GM21367 (cell line): ENCODE results near the gene TAF3.

Experiments used
- ATAC-seq: cut with Tn5 transposase; IDR thresholded peaks from one replicate; pipeline ENCODE4 v1.9.1; 2021; ENCODE audit not compliant: unreplicated experiment

The TAF3 gene

DNA sequence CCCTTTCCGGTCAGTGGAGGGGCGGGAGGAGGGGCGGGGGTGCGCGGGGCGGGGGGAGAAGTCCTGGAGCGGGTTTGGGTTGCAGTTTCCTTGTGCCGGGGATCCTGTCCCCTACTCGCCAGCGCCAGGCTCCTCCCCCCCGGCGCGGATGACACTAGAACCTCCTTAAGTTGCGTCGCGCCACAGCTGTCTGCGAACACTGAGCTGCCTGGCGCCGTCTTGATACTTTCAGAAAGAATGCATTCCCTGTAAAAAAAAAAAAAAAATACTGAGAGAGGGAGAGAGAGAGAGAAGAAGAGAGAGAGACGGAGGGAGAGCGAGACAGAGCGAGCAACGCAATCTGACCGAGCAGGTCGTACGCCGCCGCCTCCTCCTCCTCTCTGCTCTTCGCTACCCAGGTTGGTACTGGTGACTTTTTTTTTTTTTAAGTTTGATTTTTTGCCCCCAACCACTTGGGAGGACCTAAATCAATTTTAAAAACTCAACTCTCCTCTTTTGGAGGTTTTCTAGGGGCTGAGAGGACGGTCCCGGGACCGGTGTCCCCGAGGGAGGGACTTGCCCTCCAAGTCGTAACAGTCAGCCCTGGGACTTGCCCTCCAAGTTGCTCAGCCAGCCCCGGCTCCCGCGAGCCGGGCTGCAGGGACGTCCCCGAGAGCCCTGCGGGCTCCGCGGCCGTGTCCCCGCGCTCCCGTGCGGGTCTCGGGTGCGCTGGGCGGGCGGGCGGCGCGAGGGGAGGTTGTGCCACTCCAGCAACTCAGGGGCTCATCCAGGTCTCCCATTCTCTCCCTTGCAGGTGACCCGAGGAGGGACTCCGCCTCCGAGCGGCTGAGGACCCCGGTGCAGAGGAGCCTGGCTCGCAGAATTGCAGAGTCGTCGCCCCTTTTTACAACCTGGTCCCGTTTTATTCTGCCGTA, 236.4 kb downstream of the TAF3 start, which contains the start of gene GATA3:
Gene GATA3, plus strand, starts transcription at position 195 of the 914 bp plus-strand sequence. CDS start 968 bp downstream, outside the sequence.
- ATAC-seq: peak; percentile 22

DNA sequence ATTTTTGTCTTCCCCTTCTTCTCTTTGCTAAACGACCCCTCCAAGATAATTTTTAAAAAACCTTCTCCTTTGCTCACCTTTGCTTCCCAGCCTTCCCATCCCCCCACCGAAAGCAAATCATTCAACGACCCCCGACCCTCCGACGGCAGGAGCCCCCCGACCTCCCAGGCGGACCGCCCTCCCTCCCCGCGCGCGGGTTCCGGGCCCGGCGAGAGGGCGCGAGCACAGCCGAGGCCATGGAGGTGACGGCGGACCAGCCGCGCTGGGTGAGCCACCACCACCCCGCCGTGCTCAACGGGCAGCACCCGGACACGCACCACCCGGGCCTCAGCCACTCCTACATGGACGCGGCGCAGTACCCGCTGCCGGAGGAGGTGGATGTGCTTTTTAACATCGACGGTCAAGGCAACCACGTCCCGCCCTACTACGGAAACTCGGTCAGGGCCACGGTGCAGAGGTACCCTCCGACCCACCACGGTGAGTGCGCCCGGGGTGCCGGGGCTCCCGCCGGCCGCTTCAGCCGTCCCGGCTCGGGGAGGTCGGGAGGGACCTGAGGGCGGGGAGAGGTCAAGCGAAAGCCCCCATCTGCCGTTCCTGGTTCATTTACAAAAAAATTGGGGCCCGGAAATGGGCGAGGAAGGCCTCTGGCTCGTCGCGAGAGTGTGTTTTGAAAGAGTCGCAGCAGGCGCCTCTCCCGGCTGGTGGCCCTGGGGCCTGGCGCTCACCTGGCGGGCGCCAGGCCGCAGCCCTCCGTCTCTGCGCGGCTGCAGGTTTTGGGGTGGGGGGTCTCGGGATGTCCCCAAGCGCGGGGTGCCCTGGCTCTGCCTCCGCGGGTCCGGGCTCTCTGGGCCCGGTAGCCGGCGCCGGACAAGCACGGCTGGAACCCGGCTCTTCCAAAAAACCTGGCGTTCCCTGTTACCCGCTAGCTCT, 237.4 kb downstream of the TAF3 start:
- no peak for ATAC-seq

DNA sequence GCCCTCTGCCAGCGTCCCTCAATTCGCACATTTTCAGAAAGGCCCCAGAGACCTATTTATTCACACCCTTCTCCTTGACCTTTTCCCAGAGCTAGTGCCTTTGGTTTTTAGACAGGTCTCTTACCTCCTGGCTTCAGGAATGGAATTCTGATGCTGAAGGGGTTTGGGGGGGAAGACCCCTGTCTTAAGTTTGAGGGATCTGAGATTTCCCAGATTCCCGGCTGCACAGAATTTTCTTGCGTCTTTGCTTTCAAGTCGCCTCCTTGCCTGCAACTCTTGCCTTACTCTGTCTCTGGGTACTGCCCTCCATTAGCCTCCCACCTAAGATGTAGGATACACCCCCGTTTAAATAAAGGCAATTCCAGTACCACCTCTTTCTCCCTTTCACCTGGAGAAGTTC, 238.1 kb downstream of the TAF3 start:
- no peak for ATAC-seq

DNA sequence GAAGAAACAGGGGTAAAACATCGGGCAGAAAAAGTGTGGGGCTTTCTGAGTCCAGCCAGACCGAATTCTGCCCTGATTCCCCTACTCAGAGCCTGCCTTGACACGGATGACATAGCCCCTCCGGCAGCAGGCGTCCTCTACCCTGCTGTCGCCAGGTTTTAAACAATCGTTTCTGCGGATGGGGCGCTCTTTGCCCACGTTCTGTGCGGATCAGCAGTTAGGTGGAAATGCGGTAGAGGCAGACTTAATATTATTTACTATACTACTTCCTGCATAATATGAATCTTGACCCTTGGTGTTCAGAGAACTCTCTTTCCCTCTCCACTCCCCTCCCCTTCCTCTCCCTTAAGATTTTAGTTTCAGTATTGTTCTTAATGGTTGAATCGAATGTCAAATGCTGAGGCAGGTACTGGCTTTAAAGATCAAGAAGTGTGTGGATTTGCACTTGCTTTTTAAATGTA, 238.6 kb downstream of the TAF3 start:
- ATAC-seq: peak; percentile 24

DNA sequence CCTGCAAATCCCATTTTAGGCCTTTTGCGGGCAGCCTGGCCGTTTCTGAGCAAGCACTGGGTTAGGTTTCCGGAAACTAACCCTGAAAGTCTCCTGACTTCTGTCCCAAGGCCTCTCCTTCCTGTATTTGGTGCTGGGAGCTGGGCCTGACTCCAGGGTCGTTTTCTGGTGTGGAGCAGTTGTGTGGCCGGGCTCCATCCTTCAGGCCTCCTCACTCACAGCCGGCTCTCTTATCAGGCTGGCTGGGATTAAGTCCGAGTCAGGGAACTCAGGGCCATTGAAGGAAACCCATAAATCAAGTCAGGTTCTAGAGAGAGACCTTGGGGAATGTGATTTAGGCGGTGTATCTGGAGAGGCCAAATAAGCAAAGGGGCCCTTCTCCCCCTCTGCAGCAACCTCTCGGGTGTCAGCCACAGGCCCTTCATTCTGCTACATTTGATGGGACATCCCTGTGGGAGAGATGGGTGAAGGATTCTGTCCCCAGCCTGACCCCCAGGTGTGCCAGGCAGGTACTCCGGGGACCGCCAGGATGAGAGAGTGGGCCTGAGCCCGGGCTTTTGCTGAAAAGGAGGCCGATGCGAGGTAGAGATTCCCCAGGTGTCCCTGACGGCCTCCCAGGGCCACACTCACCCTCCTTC, 239.4 kb downstream of the TAF3 start:
- ATAC-seq: no peak

DNA sequence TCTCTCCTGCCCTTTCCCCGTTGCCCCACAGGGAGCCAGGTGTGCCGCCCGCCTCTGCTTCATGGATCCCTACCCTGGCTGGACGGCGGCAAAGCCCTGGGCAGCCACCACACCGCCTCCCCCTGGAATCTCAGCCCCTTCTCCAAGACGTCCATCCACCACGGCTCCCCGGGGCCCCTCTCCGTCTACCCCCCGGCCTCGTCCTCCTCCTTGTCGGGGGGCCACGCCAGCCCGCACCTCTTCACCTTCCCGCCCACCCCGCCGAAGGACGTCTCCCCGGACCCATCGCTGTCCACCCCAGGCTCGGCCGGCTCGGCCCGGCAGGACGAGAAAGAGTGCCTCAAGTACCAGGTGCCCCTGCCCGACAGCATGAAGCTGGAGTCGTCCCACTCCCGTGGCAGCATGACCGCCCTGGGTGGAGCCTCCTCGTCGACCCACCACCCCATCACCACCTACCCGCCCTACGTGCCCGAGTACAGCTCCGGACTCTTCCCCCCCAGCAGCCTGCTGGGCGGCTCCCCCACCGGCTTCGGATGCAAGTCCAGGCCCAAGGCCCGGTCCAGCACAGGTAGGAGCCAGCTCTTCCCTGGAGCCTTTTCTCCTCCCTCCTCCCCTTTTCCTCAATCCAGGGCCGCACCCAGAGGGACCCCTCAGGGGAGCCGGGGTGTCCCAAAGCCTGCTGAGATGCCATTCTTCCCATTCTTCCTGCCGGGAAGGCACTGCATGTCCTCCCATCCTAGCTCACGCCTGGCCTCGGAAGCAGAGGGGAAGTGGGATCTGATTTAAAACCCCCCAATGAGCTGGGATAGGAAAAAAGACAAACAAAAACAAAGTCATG, 240.2 kb downstream of the TAF3 start:
- ATAC-seq: no peak

DNA sequence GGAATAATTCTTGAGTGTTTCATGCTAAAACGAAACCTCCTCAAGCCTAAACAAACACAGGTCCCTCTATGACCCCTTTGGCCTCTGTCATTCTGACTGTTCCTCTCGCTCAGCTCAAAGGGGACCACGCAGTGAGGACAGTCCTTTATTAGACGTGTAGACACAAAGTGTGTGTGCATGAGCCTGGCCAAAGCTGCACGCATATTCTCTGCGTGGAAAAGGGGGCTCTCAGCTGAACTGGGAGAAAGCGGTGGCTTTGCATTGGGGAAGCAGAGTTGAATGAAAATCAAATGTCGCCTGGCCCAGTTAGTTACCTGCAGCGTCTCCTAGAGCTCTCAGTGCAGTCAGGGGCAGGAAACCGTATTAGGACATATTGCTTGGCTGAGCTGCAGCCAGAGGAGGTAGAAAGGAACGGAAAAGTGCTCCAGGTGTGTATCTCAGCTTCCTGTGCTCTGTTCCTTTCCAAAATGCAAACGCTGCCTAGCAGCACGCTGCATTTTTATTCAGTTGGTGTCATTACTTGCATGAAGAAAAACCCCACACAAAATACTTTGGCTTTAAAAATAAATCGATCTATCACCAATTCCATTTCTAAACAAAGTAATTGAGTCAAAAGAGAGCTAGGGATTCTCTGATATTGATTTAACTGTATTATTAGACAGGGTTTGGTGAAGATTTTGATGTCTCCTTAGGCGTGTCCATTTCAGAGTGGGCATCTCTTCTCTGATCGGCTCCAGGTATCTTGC, 241.1 kb downstream of the TAF3 start:
- ATAC-seq: no peak

DNA sequence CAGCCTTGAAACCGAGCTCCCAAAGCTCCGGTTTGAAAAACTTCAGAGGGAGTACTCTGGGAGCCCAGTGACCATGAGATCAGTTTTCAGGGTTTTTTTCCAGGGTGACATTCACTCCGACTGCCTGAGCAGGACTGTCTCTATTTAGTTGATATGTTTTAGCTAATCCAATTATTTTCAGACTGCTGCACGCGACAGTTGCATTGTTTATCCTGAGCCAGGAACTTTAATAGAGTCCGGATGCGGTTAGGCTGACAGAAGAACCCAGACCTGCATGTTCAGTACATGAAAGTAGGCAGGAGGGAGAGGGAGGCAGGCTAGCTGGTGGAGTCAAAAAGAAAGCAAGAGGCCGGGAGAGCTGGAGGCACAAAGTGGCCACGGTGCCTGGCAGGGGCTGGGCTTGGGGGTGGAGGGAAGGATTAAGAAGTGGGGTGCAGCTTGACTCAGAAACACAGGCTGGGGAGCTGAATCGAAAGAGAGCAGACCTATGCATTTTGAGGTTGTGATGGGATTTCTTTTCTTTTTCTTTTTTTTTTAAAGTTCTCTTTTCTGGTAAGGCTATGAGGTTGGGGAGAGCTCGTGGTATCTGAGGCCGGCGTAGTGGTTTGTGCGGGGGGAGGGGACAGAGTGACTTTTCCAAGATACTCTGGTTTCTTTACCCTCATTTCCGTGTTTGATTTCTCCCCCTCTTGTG, 241.9 kb downstream of the TAF3 start:
- peak; percentile 48 for ATAC-seq

DNA sequence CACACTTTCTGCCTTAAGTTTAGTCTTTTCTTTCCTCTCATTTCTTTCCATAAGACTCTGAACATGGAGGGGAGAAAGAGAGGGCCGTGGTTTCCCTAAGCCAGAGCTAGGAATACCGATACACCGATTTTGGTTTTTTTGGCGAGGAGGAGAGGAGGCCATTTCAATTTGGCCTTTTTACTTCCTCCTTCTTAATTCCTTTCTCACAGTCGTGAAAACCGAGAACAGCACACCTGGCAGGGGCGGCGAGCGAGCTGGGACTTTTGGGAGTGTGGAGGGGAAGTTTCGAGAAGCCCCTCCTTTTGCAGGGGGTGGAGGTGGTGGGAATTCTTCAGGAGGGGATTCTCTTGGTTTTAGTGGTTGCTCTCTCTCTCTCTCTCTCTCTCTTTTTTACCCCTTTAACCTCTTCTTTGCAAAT, 242.4 kb downstream of the TAF3 start:
- no peak for ATAC-seq

DNA sequence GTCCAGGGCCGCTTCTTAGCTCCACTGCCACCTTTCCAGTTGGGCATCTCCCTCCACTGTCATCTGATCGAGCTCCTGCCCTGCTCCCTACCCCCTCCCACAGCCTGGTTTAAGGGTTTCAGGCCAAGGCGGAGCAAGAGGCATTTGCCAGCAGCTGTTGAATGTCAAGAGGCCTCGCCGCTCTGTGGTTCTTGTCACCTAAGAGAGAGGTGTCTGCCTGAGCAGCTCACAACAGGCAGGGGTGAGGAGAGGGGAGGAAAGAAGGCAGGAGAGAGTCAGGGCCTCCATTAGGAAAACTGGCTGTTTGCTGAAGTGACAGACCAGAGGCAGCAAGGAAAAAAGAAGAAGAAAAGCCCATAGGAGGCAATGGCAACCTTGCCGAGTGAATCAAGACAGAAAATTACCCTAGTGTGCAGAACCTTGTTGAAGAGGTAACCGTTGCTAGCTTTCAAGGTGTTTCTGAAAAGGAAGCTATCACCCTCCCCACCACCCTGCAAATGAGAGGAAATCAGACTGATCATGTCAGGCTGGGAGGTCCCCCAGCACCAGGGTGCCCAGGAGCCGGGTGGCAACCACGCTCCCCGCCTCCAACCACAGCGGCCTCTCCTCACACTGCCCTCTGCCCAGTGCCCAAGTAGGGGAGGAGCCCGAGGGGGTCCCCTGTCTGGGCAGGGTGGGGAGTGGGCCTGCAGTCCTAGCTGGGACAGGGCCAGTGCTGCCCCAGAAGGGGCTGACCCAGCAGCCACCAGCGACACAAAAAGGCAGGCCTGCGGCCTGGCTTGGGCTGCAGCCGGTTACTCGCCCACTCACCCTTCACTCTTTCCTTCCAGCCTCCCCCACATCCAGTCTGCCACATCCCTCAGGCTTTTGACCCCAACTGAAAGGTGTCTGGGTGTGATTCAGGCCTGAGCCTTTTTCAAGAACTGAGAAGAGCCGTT, 243.2 kb downstream of the TAF3 start:
- no peak for ATAC-seq

DNA sequence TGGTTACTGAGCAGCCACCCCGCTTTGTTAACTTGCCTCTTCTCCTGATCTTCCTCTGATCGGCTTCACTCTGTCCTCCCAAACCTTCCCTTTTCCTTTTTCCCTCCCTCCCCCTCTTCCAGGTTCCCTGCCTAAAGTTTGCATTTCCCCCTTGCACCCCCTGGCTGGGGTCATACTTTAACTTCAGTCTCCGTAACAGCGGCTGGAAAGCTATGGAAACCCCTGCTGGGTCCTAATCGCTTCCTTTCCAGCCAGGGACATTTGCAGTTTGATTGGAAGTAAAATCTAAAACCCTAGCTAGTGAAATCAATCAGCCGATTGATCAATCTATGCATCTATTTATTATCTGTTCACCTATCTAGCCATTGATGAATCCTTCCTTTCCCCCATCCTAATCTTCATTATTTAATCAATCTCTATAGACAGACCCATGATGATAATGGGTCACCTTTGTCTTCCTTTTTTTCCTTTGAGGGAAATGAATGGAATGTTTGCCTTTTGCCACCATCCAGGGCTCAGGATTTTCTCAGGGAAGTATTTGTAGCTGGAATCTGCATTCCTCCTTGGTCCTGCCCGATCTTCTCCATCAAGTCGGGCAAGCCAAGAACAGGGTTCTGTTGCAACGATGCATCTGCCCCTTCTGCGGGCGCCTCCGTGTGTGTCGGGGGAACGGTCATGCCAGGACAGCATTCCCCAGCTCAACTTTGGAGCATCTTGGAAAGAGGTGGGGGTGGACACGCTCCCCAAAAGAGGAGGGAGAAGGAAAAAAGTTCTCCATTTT, 245.0 kb downstream of the TAF3 start:
- ATAC-seq: no peak

DNA sequence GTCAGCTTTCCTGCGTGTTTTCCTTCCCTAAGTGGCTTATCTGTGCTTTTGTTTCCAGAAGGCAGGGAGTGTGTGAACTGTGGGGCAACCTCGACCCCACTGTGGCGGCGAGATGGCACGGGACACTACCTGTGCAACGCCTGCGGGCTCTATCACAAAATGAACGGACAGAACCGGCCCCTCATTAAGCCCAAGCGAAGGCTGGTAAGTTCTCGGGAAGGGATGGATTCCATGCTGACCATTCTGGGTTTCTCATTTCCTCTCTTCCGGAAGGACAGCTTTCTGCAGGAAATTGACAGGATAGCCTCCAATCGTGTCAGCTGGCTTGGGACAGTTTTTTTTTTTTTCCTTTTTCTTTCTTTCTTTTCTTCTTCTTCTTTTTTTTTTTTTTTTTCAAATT, 245.6 kb downstream of the TAF3 start:
- ATAC-seq: no peak

DNA sequence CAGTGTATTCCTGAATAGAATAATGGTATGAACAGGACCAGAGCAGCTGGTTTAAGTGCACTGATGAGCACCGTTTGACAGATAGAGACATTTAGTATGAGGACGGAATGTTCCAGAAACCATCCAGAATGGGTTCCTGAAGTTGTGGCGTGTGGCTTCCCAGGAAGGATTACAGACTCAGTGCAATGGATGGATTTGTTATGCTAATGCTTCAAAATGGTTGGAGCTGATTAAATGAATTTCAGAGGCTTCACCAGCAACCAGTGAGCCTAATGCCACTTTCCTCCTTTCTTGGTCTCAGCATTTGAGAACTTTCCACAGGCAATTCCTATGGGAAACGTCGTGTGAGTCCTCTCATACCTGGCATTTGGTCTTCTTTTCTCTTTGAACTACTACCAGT, 246.1 kb downstream of the TAF3 start:
- ATAC-seq: no peak

DNA sequence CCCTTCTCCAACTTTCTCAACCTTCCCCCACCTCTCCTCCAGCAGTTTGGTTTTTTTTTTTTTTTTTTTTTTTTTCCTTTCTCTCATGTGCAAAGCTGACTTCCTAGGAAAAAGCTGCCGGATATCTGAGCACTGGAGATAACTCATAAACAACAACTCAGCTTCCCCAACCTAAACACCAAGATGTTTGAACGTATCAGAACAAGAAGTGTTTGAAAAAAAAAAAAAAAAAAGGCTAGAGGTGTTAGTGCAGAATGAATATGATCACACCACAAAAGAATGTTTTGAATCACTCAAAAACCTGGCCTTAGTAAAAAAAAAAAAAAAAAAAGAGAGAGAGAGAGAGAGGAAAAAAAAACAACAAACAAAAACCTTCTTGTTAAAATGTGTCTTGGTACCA, 247.3 kb downstream of the TAF3 start:
- no peak for ATAC-seq

DNA sequence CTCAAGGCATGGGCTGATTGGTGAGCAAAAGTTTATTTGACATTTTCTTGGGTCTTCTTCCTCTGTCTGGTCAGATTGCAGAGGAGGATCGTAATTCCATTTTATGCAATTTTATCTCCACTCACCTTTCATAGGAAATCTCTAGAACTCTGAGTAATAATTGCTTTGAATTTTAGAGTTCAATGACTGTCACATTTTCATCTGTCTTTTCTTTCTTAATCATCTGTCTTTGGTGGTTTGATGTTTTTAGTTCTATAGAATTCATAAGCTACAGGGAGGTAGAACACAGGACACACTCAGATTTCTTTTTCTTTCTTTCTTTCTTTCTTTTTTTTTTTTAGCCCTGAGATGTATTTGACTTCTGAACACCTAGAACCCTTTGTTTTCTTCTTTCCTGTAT, 247.8 kb downstream of the TAF3 start:
- ATAC-seq: no peak
